BJ (cell line): Measurements from ENCODE around the gene ODAD4. TPM values are rescaled to one million over a fixed set of nuclear protein-coding genes. Genes with fewer than 3 reads are reported as not detected.

Experiments used
- CTCF ChIA-PET: fragments of 350-600 bp; formaldehyde crosslinking; extraction: SDS; loops from one replicate; lab custom pipeline; 2021; ENCODE audit warnings: antibody characterized with exemption, inconsistent platforms; lab: Yijun Ruan, JAX
- POLR2A ChIA-PET: fragments of 300-600 bp; sonication (Branson Sonifier 250); formaldehyde crosslinking; extraction: SDS; loops from one replicate; lab custom pipeline; 2021; ENCODE audit warnings: antibody characterized with exemption; lab: Charles Lee
- DNase-seq: peaks from one replicate; pipeline ENCODE4 v3.0.0-alpha.2; 2011; ENCODE audit warnings: low read depth
- H3K27me3 ChIP-seq: 2 replicates; pipeline ENCODE4 v1.6.0; 2011; ENCODE audit warnings: low read length; ENCODE audit not compliant: control insufficient read depth, insufficient read depth
- H3K36me3 ChIP-seq: 2 replicates; pipeline ENCODE4 v1.5.1; 2011; ENCODE audit warnings: low read length; ENCODE audit not compliant: control insufficient read depth, insufficient read depth
- H3K4me3 ChIP-seq: 2 replicates; pipeline ENCODE4 v1.5.1; 2011; ENCODE audit warnings: low read depth, mild to moderate bottlenecking, control low read depth, low read length
- CTCF ChIP-seq: IDR thresholded peaks from 2 replicates; pipeline ENCODE4 v1.5.1; 2011; ENCODE audit warnings: low read depth, mild to moderate bottlenecking, control low read depth, inconsistent platforms, low read length, moderate library complexity; ENCODE audit not compliant: insufficient read depth
- polyA plus RNA-seq: library from polyadenylated mRNA; depleted of rRNA; stranded (reverse); fragments of >200 nt; gene quantifications from 2 replicates; pipeline ENCODE4 v1.2.3, GENCODE V29; 2011

ODAD4 gene
- polyA plus RNA-seq, 1 experiment = 0.92 TPM

GRCh38 chr17:41974031-41974430 is 43.6 kb downstream of the ODAD4 start:
- Histone ChIP-seq H3K36me3 (peaks cover 54% of the 10 kb centered on the region), H3K4me3 (no peak overlapping the region), H3K27me3 (no peaks in the 10 kb centered on the region)
- ChIA-PET POLR2A (interaction anchor here (0.7 kb wide), 1 partner anchor 8 kb away, joined by 3 read pairs; no protein-coding TSS in a partner anchor), CTCF (no interaction called here)
- TF ChIP-seq CTCF = no peak
- DNase-seq = no peak

DNA sequence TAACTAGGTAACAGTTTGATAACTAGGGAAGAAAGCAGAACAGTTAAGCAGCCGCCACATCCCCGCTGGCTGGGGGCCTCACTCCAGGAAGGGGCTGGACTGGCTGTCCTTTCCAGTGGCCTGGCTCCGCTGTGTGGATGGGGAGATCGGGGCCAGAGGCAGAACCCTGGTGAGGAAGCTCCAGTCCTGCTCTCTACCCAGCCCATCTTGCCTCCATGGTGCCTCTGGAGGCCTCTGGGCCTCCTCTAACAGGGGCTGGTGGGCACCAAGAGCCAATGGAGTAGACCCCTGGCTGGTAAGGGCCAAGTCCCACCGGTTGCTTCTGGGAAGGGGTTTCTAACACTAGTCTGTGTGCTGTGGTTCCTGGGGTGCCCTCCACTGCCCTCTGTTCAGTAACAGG is 44.2 kb downstream of the ODAD4 start:
- Histone ChIP-seq H3K27me3 (no peaks in the 10 kb centered on the region), H3K4me3 (no peak overlapping the region), H3K36me3 (peaks cover 52% of the 10 kb centered on the region)
- ChIA-PET POLR2A (interaction anchor here (0.7 kb wide), 1 partner anchor 8 kb away, joined by 3 read pairs; no protein-coding TSS in a partner anchor), CTCF (no interaction called here)
- TF ChIP-seq CTCF = no peak
- no peak for DNase-seq

DNA sequence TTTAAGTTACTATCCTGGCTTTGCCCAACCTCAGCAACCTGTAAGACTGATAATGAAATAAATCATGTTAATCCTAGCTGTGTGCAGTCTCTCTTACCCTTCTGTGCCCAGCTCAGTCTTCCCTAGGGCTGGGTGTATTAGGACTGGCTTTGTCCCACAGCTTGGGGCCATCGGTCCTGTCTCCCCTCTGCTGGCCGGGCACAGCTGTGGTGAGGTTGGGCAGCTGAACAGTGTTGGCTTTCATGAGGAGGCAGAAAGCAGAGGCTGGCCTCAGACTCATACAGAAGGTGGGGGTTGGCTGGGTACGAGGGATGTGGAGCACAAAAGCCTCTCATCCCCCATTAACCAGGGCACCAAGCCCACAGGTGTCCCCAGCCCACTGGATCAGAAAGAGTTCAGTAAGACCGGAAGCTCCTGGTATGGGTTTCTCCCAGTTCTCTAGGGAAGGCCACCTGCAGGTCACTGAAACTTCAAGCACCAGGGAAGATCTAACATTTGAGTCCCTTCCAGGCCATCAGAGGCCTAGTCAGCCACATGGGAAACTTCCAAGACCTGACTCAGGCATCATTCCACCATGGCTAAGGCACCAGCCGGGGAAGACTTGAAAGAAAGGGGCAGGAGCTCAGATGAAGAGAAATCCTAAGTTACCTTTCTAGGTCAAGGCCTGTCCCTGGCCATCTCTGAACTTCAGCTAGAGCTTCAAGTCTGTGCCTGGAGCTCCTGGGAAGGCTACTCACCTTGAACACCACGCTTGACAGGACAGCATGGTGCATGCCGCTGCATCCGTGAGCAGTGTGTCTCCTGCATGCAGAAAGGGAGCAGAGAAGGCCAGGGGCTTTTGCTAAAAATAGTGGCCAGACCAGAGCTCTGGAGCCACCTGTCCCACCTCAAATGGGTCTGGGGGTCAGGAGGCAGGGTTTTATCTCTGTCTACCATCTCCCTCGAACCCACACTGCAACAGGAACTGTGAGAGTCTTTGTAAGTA is 45.0 kb downstream of the ODAD4 start:
- no peak for DNase-seq
- H3K27me3 ChIP-seq = no peaks in the 10 kb centered on the region
- POLR2A ChIA-PET = no interaction called here

GRCh38 chr17:41976142-41976768 is 45.8 kb downstream of the ODAD4 start:
- ChIA-PET POLR2A (no interaction called here), CTCF (interaction anchor here (0.8 to 1.2 kb wide), 3 partner anchors 10 to 140 kb away, joined by 3 to 4 read pairs (median 4); partner anchors contain the start of gene CNP)
- no peak overlapping the region for H3K4me3 ChIP-seq
- no peak for TF ChIP-seq CTCF
- H3K36me3 ChIP-seq = peaks cover 51% of the 10 kb centered on the region
- DNase-seq = no peak
- H3K27me3 ChIP-seq = no peaks in the 10 kb centered on the region

More for the DNA sequence above, 45.0 kb downstream of the ODAD4 start:
- no peak overlapping the region for H3K4me3 ChIP-seq
- H3K36me3 ChIP-seq = peaks cover 52% of the 10 kb centered on the region
- CTCF ChIA-PET = interaction anchor here (1.2 kb wide), 2 partner anchors 16 to 141 kb away, joined by 4 read pairs; no protein-coding TSS in a partner anchor
- no peak for TF ChIP-seq CTCF

- CTCF ChIA-PET = interaction anchor here (1.3 kb wide), 1 partner anchor 42 kb away, joined by 5 read pairs; the partner anchor contains the start of gene NKIRAS2
These were observed 47.6 kb downstream of the ODAD4 start for GRCh38 chr17:41977991-41978390.

More at GRCh38 chr17:41977991-41978390, 47.6 kb downstream of the ODAD4 start:
- Histone ChIP-seq H3K4me3 (no peak overlapping the region), H3K36me3 (peaks cover 44% of the 10 kb centered on the region), H3K27me3 (no peaks in the 10 kb centered on the region)
- POLR2A ChIA-PET = no interaction called here
- TF ChIP-seq CTCF = no peak
- DNase-seq = no peak
